ENCODE results near the gene GUCY1A2.

GUCY1A2 gene

GRCh38 chr11:106828976-106829375, 189.3 kb downstream of the GUCY1A2 start:
- TF ChIP-seq EP300 (IDR thresholded peaks at IDR 0.05; ENCODE audit: borderline replicate concordance) (no peak), FOXM1 (IDR thresholded peaks at IDR 0.05; ENCODE audit: borderline replicate concordance, low read depth) (no peak), TAF1 (IDR thresholded peaks at IDR 0.05; ENCODE audit: low read depth) (no peak), YY1 (IDR thresholded peaks at IDR 0.05; ENCODE audit: low read depth) (no peak), EGR1 (IDR thresholded peaks at IDR 0.05) (no peak)

DNA sequence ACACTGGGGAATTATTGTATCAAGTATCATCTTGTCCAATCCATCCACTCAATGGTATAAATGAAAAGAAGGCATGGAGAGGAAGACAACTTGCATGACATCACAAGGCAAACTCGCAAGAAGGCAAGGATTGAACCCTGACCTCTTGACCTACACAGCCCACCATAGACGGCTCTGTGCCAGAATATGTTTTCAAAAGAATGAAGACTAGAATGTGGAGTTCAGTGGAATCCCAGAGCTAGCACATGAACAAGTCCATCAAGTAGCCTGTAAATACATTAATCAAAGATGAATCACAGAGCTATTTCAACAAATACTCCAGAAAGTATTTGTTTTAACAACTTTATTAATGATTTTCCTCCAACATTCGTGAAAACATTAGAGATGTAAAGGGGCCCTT, 189.7 kb downstream of the GUCY1A2 start:
- no peak for TF ChIP-seq EGR1 (IDR thresholded peaks at IDR 0.05)
- TF ChIP-seq, protein P1, sequence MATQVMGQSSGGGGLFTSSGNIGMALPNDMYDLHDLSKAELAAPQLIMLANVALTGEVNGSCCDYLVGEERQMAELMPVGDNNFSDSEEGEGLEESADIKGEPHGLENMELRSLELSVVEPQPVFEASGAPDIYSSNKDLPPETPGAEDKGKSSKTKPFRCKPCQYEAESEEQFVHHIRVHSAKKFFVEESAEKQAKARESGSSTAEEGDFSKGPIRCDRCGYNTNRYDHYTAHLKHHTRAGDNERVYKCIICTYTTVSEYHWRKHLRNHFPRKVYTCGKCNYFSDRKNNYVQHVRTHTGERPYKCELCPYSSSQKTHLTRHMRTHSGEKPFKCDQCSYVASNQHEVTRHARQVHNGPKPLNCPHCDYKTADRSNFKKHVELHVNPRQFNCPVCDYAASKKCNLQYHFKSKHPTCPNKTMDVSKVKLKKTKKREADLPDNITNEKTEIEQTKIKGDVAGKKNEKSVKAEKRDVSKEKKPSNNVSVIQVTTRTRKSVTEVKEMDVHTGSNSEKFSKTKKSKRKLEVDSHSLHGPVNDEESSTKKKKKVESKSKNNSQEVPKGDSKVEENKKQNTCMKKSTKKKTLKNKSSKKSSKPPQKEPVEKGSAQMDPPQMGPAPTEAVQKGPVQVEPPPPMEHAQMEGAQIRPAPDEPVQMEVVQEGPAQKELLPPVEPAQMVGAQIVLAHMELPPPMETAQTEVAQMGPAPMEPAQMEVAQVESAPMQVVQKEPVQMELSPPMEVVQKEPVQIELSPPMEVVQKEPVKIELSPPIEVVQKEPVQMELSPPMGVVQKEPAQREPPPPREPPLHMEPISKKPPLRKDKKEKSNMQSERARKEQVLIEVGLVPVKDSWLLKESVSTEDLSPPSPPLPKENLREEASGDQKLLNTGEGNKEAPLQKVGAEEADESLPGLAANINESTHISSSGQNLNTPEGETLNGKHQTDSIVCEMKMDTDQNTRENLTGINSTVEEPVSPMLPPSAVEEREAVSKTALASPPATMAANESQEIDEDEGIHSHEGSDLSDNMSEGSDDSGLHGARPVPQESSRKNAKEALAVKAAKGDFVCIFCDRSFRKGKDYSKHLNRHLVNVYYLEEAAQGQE (IDR thresholded peaks at IDR 0.05; ENCODE audit: low read depth), result no peak
- TF ChIP-seq, protein P2, sequence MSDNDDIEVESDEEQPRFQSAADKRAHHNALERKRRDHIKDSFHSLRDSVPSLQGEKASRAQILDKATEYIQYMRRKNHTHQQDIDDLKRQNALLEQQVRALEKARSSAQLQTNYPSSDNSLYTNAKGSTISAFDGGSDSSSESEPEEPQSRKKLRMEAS (IDR thresholded peaks at IDR 0.05), result no peak
- no peak for TF ChIP-seq ZBTB7A (IDR thresholded peaks at IDR 0.05; ENCODE audit: low read depth)
- TF ChIP-seq TAF1 (IDR thresholded peaks at IDR 0.05; ENCODE audit: low read depth), result no peak
- no peak for TF ChIP-seq EP300 (IDR thresholded peaks at IDR 0.05; ENCODE audit: borderline replicate concordance)

DNA sequence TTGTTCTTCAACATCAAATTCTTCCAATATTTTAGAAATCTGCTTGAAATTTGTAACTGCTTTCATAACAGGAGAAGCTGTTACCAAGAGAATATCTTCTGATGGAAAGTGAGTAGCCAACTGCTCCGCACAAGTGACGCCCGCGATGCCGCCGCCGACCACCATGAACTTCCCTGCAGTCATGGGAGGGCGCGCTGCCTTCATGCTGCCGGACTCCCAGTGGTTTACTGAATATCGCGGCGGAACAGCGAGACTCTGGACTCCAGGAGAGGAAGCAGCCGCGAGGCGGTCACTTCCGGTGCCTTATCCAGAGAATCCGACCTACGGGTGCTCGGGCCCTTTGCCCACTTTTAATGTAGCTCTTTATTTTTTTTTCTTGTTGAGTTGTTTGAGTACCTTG, 190.6 kb downstream of the GUCY1A2 start:
- TF ChIP-seq, protein P2 (IDR thresholded peaks at IDR 0.05), result no peak
- TF ChIP-seq EP300 (IDR thresholded peaks at IDR 0.05; ENCODE audit: borderline replicate concordance) (no peak), NFIC (IDR thresholded peaks at IDR 0.05) (no peak), EGR1 (IDR thresholded peaks at IDR 0.05) (no peak), TEAD4 (IDR thresholded peaks at IDR 0.05) (no peak), CREB1 (IDR thresholded peaks at IDR 0.05; ENCODE audit: low read depth) (no peak), CEBPB (IDR thresholded peaks at IDR 0.05) (no peak)
- TF ChIP-seq, protein P1 (IDR thresholded peaks at IDR 0.05; ENCODE audit: low read depth), result no peak
- TF ChIP-seq, protein P3, sequence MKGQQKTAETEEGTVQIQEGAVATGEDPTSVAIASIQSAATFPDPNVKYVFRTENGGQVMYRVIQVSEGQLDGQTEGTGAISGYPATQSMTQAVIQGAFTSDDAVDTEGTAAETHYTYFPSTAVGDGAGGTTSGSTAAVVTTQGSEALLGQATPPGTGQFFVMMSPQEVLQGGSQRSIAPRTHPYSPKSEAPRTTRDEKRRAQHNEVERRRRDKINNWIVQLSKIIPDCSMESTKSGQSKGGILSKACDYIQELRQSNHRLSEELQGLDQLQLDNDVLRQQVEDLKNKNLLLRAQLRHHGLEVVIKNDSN (IDR thresholded peaks at IDR 0.05), result no peak

GRCh38 chr11:106821826-106822225, 196.4 kb downstream of the GUCY1A2 start:
- TF ChIP-seq RAD21 (IDR thresholded peaks at IDR 0.05; ENCODE audit: low read depth) (no peak), TEAD4 (IDR thresholded peaks at IDR 0.05) (no peak), CEBPB (IDR thresholded peaks at IDR 0.05) (no peak), NFIC (IDR thresholded peaks at IDR 0.05) (no peak), TCF12 (IDR thresholded peaks at IDR 0.05; ENCODE audit: low read depth) (no peak), FOXM1 (IDR thresholded peaks at IDR 0.05; ENCODE audit: borderline replicate concordance, low read depth) (no peak), TAF1 (IDR thresholded peaks at IDR 0.05; ENCODE audit: low read depth) (no peak)
- TF ChIP-seq, protein P1 (IDR thresholded peaks at IDR 0.05; ENCODE audit: low read depth), result no peak
- TF ChIP-seq, protein P2 (IDR thresholded peaks at IDR 0.05), result no peak
- TF ChIP-seq, protein P3 (IDR thresholded peaks at IDR 0.05), result no peak

GRCh38 chr11:106821291-106821690, 197.0 kb downstream of the GUCY1A2 start:
- no peak for TF ChIP-seq YY1 (IDR thresholded peaks at IDR 0.05; ENCODE audit: low read depth)
- TF ChIP-seq TAF1 (IDR thresholded peaks at IDR 0.05; ENCODE audit: low read depth), result no peak
- TF ChIP-seq, protein P3 (IDR thresholded peaks at IDR 0.05), result no peak
- TF ChIP-seq, protein P2 (IDR thresholded peaks at IDR 0.05), result no peak
- TF ChIP-seq CREB1 (IDR thresholded peaks at IDR 0.05; ENCODE audit: low read depth), result no peak
- no peak for TF ChIP-seq EP300 (IDR thresholded peaks at IDR 0.05; ENCODE audit: borderline replicate concordance)
- TF ChIP-seq, protein P1 (IDR thresholded peaks at IDR 0.05; ENCODE audit: low read depth), result no peak
- TF ChIP-seq ZBTB7A (IDR thresholded peaks at IDR 0.05; ENCODE audit: low read depth), result no peak
- no peak for TF ChIP-seq NFIC (IDR thresholded peaks at IDR 0.05)
- no peak for TF ChIP-seq FOXM1 (IDR thresholded peaks at IDR 0.05; ENCODE audit: borderline replicate concordance, low read depth)
- TF ChIP-seq TCF12 (IDR thresholded peaks at IDR 0.05; ENCODE audit: low read depth), result no peak
- no peak for TF ChIP-seq TEAD4 (IDR thresholded peaks at IDR 0.05)
- TF ChIP-seq RAD21 (IDR thresholded peaks at IDR 0.05; ENCODE audit: low read depth), result no peak
- no peak for TF ChIP-seq EGR1 (IDR thresholded peaks at IDR 0.05)
- no peak for TF ChIP-seq CEBPB (IDR thresholded peaks at IDR 0.05)

Measured in Ishikawa (cell line).